NOMO-1 treated with DMSO at 0.1 percent for 48 hours (cell line): ENCODE data around the gene KNDC1.

Source experiments
- DNase-seq: peaks from one replicate; lab custom pipeline; 2025; ENCODE audit not compliant: unreplicated experiment; lab: John Stamatoyannopoulos, UW

Gene KNDC1

GRCh38 chr10:133189256-133189655, 29.2 kb downstream of the KNDC1 start:
- no peak for DNase-seq

DNA sequence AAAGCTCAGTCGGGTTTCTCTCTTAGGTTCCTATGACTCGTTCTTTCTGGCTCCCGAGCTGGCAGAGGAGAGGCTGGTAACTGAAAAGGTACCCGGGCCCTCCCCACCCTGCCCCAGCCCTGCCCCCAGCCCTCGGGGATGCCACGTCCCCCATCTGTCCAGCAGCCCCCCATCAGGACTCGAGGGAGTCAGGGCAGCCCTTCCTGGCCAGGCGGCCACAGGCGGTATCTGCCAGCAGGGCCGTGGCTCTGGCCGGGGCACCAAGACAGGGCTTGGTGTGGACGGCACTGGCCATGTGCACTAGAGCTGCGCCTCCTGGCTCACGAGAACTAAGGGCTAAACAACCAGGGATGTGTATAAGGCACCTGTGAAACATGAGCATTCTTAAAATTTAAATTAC, 29.7 kb downstream of the KNDC1 start:
- DNase-seq: no peak

- DNase-seq: no peak
These were observed 30.2 kb downstream of the KNDC1 start for GRCh38 chr10:133190225-133190624.

DNA sequence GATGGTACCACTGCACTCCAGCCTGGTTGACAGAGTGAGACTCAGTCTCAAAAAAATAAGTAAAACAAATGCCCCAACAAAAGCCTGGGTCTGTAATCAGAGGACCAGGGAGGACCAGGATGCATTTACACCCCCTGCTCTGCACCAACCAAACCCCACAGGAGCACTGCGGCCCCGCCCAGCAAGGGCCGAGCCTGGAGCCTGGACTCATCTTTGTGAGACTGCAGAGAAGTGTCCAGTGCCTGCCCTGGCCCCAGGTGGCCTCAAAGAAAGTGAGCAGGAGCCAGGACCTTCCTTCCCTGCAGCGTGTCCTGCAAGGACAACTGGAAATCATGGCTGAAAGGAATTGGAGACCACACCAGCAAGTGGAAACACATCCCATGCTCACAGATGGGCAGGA, 31.6 kb downstream of the KNDC1 start:
- no peak for DNase-seq

DNA sequence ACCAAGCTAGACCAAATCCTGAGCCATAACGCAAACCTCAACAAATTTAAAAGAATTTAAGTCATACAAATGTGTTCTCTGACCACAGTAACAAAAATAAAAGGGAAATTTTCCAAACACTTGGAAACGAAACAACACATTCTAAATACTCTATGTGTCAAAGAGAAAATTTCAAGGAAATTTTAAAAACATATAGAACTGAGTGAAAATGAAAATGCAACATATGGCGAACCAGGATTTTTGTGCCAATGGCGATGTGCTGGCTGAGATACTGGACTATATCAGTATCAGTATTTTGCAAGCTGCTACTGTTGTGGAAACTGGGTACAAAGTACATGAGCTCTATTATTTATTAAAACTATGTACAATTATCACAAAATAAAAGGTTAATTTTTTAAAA, 34.1 kb downstream of the KNDC1 start:
- no peak for DNase-seq

- no peak for DNase-seq
These were observed 35.1 kb downstream of the KNDC1 start for GRCh38 chr10:133195096-133195495.

GRCh38 chr10:133195611-133196010, 35.6 kb downstream of the KNDC1 start:
- DNase-seq: no peak

GRCh38 chr10:133196221-133196915, 36.3 kb downstream of the KNDC1 start:
- no peak for DNase-seq

GRCh38 chr10:133196936-133197758, 37.1 kb downstream of the KNDC1 start:
- DNase-seq: no peak

- no peak for DNase-seq
These were observed 37.8 kb downstream of the KNDC1 start for GRCh38 chr10:133197786-133198185.

DNA sequence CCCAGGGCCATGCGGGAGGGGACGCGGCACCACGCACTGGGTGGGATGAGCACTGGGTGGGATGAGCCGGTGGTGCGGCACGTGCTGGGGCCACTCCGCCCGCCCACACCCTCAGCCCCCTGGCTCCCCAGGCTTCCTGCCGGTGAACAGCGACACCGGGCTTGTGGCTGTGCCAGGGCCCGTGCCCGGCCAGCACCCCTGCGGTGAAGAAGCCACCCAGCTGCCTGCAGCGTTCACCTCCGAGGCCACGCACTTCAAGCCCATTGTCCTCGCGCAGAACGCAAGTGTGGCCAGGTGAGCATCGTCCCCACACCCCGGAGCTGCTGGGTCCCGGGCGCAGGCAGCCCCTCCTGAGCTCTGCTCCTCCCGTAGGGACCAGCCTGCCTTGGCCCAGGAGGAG, 38.2 kb downstream of the KNDC1 start:
- no peak for DNase-seq

DNA sequence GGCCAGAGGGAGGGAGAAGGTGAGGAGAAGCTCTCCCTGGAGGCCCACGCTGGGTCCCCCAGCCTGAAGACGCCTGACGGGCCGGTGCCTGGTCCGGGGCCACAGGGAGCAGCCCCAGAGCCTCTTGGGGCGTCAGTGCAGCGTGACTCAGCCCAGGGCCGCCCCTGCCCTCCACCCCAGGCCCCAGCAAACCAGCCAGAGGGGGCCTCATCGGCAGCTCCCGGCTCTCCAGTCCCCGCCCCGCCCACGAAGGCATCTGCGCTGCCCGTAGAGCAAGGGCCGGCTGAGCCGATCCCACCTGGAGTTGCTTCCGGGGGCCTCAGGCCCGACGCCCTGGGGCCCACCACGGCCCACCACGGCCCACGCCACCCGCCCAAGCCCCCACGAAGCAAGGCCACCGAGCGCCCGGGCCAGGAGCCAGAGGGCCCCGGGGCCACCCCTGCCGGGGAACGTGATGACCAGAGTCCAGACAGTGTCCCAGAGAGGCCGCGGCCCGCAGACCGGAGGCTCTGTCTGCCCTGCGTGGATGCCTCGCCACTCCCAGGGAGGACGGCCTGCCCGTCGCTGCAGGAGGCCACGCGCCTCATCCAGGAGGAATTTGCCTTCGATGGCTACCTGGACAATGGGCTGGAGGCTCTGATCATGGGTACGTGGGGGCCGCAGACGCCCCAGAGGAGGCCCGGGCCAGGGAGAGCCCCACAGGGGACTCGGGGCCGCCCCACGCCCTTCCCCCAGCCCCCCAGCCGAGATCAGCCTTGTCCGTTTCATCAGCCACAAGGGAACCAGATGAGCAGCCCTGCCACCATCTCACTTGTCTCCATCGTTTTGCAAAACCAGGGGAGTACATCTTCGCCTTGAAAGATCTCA, 38.8 kb downstream of the KNDC1 start:
- no peak for DNase-seq

DNA sequence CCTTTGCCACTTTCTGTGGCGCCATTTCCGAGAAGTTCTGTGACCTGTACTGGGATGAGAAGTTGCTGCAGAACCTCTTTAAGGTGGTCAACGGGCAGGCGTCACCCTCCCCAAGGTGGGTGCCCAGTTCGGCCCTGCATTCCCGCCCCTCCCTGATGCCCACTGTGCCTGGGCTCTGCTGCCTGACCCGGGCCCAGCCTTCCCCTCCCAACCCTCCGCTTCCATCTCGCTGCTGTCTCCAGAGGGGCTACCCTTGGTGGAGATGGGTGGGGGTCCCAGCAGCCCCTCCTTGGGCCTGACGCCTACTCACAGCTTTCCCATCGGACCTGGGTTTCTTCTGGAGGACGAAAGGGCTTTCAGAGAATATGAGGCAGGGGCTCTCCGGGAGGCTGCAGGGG, 39.5 kb downstream of the KNDC1 start:
- DNase-seq: no peak

GRCh38 chr10:133199992-133200611, 40.1 kb downstream of the KNDC1 start:
- DNase-seq: no peak

GRCh38 chr10:133200621-133201031, 40.6 kb downstream of the KNDC1 start:
- DNase-seq: no peak

DNA sequence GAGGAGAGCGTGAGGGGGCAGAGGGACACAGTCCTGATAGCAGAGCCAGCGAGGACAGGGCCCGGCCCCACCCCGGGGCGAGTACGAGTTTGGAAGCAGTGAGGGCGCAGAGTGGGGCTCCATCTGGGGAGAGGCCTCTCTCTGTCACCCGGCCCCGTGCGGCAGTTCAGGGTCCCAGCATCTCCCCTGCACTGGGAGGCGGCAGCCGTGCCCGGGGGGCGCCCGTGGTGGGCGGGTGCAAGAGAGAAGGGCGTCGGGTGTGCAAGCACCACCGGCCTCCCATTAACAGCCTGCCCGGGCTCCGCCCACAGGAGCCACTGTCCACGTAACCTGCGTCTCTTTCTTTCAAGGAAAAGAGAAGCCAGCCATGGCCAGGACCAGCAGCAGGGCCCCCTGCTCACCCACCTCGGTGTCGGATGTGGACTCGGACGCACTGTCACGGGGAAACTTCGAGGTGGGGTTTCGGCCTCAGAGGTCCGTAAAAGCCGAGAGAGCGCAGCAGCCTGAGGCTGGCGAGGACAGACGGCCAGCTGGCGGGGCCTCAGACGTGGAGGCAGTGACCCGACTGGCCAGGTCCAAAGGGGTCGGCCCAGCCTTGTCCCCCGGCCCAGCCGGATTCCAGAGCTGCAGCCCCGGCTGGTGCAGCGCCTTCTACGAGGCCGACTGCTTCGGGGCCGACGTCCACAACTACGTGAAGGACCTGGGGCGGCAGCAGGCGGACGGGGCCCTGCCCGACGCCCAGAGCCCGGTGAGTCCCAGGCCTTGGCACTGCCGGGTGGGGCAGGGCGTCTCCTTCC, 41.3 kb downstream of the KNDC1 start:
- DNase-seq: no peak

DNA sequence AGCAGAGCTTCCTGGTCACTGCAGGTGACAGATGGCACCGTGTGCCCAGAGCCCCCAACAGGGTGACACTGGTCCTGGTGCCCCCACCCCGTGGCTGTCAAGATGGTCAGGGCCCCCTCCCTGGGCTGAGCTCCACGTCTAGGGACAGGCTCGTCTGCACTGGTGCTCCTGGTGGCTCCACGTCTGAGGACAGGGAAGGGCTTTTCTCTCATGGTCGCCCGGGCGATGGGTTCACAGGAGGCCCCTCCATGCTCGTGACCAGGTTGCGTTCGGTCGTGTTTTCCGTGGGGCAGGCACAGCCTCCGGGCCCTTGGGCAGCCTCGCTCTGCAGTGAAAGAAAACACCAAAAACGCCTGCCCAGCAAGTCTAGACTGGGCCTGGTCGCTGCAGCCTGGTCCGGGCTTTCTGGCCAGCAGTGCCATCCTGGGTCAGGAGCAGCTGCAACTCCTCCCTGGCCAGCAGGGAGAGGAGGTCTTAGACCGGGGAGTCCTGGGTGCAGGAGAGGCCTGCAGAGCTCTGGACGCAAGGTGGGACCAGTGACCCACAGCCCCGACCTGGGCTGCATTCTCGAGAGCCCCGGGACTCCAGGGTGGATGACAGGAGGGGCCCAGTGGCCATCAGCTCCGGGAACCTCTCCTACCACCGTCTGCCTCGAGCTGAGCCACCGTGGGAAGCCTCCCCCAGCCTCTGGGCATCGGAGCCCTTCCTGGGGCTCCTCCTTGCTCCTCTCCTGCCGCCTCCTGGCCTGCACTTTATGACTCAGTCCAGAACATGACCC, 42.1 kb downstream of the KNDC1 start:
- DNase-seq: no peak

DNA sequence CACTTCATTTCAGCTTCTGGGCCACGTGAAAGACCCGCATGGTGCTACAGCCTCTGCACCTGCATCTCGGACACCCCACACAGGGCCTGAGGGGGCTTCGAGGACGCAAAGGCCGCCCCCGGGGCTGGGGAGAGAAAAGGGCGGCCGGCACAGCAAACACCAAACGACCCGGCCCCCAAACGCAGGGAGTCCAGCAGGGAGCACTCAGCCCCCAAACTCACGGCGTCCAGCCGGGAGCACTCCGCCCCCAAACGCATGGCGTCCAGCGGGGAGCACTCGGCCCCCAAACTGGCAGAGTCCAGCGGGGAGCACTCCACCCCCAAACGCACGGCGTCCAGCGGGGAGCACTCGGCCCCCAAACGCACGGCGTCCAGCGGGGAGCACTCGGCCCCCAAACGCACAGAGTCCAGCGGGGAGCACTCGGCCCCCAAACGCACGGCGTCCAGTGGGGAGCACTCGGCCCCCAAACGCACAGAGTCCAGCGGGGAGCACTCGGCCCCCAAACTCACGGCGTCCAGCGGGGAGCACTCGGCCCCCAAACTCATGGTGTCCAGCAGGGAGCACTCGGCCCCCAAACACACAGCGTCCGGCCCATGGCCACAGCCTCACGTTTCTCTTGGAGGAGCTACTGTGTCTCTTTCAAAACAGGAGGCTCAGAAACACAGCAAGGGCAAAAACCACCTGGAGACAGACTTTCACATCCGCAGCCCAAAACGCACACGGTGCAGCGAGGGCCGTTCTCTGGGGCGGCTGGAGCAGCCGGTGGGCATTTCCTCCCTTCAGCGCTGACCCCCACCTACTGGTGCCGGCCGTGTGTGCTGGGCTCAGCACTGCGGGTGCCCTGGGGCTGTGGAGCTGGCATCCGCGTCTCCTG, 43.0 kb downstream of the KNDC1 start:
- no peak for DNase-seq
